Activated CD4-positive, CD25-positive, alpha-beta regulatory T cell (primary cell): ENCODE results near the gene FRMD1.

Experiments used
- DNase-seq, 4 experiments: peaks; one replicate each; lab custom pipeline; 2025; lab: John Stamatoyannopoulos, UW

FRMD1 gene

DNA sequence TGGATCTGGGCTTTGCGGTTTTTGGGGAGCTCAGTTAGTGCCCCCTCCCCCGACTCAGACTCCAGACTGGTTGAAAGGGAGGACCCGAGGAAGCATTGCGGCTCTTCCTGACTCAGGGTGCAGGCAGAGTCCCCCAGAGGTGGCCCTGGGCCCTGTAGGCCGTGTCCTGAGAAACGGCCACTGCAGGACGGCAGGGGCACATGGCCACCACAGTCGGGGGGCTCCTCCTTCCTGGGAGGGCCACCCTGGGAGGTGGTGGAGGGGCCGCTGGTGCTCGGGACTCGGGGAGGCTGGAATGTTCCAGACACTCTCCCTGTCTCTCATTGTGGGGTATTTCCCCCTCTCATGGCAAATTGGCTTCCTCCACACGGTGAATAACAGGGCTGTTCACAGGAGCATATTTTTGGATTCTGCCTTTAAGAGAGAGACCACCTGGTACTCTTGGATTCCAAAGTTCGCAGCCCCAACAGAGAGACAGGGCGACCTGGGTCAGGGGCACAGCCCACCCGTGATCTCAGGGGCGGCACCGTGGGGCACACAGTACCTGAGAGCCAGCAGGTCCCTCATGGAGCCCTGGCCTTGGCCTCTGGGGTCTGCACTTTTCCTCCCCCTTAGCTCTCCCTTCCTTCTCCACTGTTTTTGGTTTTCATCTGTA is 35.7 kb downstream of the FRMD1 start:
- no peak for DNase-seq

- DNase-seq, result no peak
Observed at GRCh38 chr6:168042426-168043192, 36.4 kb downstream of the FRMD1 start.

DNA sequence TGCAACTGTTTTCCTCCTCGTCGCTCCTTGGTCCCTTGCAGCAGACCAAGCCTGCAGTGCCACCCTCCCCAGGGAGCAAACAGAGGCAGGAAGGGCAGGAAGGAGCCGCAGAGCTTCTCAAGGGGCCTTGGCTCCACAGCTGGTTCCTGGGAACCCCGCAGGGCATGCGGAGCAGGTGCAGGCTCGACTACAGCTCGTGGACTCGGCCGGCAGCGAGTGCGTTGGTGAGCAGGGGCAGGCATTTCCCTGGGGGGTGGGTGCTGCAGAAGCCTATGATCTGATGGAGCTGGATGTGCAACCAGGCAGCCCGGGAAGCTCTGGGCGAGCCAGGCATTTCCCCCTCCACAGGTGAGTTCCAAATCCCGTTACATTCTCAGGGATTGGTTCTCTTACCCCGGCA is 37.1 kb downstream of the FRMD1 start:
- no peak for DNase-seq

GRCh38 chr6:168040856-168041496 is 38.0 kb downstream of the FRMD1 start:
- DNase-seq, result no peak

- DNase-seq, result no peak
Observed at GRCh38 chr6:168039849-168040248, 39.2 kb downstream of the FRMD1 start.

GRCh38 chr6:168039301-168039700 is 39.7 kb downstream of the FRMD1 start:
- no peak for DNase-seq

DNA sequence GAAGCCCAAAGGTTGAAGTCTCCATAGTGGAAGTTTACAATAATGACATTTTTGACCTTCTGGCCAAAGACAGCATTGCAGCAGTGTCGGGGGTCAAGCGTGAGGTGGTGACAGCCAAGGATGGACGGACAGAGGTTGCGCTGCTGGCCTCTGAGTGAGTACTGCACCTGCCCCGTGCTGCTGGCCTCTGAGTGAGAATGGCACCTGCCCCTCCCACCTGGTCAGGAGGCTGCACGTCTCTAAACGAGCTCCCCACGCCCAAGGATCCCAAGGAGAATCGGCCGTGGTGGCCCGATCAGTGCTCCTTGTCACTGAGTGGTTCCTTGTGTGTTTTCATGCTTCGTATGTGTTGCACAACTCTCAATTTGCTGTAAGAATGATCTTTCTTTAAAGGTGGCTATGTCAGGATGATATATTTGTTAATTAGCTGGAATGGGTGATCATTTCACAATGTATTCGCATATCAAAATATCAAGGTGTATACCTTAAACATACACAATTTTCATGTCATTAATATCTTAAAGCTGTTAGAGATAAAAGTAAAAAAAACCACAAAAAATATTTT is 40.4 kb downstream of the FRMD1 start:
- DNase-seq, result no peak

GRCh38 chr6:168037856-168038255 is 41.2 kb downstream of the FRMD1 start:
- no peak for DNase-seq

DNA sequence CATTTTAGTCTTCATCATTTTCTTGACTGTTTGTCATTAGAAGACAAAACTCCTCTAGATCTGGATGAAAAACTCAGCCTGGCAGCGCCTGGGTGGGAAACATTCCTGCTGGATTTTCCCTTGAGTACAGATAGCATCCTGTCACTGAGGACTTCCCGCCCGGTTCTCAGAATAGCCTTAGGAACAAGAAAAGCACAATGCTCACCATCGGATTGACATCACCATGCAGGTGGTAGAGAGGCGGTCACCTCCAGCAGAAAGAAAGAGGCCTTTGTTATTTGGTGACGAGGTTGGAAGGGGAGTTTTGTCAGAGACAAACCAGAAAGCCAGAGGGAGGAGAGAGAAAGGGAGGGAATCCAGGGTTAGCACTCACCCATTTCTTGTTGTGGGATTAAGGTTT is 41.8 kb downstream of the FRMD1 start:
- DNase-seq, result no peak

DNA sequence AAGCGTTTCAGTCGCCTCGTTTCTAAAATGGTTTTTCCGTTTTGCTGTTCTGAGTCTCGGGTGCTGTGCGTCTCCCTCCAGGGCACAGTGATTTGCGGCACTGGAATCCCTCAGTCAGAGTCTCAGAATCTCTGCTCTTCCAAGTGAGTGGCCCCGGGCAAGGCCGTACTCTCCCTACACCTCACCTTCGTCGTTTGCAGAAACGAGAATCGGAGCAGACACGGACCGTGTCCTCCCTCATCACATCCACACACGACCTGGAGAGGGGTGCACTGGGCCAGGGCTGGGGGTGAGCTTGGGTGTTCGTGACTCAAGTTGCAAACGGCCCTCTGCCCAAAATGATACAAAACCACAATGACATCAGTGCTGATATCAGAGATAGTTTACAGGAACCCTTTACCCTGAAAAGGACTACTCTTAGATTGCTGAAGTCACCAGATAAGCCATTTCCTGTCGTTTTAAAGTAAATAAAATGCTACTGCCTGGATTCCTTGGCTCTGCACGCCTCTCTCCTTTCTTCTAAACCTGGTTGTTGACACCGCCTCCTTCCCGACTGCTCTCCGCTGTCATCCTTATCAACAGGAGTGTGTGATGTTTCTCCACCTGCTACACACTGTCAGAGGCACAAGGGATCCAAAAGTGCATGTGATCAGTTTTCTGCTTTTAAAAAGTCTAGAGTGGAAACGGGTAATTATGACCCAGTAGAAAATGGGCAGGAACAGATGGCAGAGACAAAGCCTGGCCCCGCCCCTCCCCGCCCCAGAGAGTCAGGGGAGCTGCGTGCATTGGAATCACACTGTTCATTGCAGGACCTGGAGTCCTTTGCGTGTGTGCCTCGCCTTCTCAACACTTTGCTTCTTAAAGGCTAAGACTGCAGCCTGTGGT is 43.1 kb downstream of the FRMD1 start:
- DNase-seq, result no peak

DNA sequence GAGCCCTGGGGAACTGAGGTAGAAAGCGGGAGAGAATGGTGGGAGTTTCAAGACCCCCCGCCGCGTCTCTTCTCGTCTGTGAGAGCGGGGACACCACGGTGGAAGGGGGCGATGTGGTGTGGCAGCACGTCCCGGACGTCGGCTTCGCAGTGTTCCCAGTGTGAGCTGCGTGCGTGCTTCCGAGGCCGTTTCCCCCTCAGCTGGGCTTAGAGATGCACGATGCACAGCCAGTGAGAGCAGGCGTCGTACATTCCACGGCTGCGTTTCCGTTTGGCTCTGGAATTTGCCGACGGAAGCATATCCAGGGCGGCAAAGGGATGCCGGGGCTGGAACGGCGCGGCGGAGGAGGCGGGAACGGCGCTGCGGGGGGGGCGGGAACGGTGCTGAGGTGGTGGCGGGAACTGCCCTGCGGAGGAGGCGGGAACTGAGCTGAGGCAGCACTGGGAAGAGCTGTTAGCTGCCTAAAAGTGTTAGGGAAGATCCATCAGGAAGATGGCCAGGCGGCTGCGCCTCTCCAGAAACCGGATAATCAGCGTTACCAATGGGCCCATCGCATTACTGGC is 43.8 kb downstream of the FRMD1 start:
- no peak for DNase-seq

DNA sequence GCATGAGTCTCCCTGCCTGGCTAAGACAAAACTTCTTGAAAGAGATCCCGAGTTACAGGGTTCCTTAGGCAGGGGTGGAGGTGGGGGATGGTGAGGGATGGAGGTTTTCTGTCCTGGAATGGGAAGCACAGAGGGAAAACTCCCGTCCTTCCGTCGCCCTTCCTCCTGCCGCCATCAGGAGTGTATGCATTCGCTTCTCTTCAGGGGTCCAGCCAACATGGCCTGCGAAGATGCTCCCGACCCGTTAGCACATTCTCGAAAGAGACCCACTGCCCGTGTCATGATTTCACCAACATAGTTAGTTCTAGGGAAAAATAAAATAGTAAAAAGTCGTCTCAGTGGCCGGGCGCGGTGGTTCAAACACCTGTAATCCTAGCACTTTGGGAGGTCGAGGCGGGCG is 44.5 kb downstream of the FRMD1 start:
- no peak for DNase-seq

GRCh38 chr6:168033791-168034190 is 45.2 kb downstream of the FRMD1 start:
- no peak for DNase-seq

DNA sequence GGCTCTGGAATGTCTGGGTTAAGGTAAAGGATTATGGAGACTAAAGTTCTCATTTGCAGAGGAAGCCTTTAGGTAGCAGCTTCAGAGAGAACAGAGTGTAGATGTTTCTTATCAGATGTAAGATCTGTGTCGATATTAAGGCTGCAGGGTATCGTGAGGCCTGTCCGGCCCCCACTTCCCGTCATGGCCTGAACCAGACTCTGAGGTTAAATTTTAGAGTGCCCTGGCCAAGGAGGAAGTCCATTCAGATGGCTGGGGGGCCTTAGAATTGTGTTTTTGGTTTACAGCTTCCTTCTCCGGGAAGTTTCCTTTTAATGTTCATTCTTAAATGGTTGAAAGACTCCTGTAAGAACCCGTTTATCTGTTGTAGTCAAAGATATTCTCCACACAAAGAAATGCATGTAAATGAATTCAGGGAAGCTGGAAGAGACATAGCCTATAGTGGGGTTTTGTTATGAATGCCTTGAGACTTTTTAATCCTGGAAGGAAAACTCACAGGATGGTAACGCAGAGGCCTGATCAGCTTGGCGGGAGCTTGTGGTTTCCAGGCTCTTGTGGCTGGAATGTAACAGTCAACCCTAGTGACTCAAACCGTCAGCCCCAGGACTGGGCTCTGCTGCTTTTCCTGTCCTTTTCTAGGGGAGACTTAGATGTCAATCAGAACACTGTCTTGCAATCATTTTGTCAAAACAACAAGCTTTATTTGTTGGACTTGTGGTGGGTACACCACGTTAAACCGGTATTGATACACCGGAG is 46.8 kb downstream of the FRMD1 start:
- DNase-seq, result no peak

DNA sequence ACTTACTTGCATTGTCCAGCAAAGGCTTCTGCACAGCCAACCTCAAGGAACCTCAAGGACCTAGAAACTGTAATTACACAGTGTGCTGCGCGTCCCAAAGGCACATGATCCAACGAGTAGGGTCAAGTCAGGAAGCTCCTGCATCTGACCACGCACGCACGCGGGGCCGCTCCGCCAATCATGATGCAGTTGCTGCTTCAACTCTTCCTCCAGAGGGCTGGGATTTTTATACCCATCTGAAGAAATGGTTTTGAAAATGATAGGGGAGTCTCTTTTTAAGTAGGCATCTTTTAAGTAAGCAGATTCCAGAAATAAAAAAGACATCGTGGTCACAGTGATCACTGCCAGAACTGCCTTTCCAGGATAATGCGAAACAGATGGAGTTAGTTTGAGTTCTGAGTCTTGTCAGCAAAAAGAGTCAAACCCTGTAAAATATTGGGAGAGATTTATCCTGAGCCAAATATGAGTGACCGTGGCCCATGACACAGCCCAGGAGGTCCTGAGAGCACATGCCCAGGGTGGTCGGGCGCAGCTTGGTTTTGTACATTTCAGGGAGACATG is 47.5 kb downstream of the FRMD1 start:
- DNase-seq, result no peak

GRCh38 chr6:168030908-168031307 is 48.1 kb downstream of the FRMD1 start:
- no peak for DNase-seq

DNA sequence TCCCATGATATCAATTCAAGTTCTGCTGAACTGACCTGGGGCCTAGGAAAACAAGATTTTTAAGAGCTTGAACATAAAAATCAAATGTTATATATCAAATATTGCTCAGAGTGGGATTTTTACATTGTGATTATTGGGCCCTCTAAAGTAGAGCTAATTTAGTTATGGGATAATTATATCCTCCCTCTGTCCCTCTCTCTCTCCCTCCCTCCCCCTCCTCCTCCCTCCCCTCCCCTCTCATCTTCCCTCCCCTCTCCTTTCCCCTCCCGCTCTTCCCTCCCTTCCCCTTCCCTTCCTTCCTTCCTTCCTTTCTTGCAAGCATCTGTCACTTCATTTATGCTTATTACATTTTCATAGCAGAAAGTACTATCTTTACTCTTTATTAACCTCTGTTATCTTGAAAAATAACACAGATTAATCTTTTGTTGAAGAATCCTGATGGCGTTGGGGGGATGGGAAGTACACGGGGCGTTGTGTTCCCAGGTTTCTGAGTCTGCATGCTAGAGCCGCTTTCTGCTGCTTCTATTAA is 48.7 kb downstream of the FRMD1 start:
- DNase-seq, result no peak

DNA sequence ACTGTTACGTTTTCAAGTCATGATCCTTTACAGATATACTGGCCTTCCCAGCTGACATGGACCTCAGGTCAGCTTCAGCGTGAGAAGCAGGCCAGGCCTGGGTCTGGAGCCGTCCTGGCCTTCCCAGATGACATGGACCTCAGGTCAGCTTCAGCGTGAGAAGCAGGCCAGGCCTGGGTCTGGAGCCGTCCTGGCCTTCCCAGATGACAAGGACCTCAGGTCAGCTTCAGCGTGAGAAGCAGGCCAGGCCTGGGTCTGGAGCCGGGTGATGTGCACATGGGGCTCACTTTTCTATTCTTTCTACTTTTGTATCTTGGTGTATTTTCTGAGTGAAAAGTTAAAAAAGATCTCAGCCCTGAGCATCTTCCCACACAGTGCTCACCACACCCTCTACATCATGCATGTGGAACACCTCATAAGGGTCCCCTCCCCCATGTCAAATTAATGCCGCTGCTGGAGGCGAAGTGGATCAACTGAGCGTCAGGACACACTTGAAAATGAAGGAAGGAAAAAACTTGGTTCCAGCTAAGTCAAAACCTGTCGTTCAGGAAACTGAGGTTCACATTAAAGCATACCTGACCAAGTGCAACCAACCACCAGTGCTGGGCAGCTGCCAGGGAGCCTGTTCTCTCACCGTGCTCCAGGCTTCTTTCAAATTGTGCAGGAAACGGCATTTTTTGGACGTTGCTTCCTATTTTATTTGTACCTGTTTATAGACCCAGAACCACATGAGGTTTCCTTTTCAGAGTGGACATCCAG is 49.4 kb downstream of the FRMD1 start:
- no peak for DNase-seq

GRCh38 chr6:168028181-168028580 is 50.8 kb downstream of the FRMD1 start:
- no peak for DNase-seq

- DNase-seq, result no peak
Observed at GRCh38 chr6:168027521-168027920, 51.5 kb downstream of the FRMD1 start.
